H7 (cell line): ENCODE data around the gene GRIN2C. TPM values are rescaled to one million over a fixed set of nuclear protein-coding genes. Genes with fewer than 3 reads are reported as not detected.

ENCODE experiments used
- DNase-seq: peaks from one replicate; pipeline ENCODE4 v3.0.0; 2012
- H3K27me3 ChIP-seq: 2 replicates; pipeline ENCODE4 v1.6.0; 2011; ENCODE audit warnings: mild to moderate bottlenecking, low read length; ENCODE audit not compliant: control insufficient read depth, insufficient read depth
- H3K36me3 ChIP-seq: replicated peaks from 2 replicates; pipeline ENCODE4 v1.5.1; 2011; ENCODE audit warnings: low read length; ENCODE audit not compliant: control insufficient read depth, insufficient read depth
- H3K4me3 ChIP-seq: 2 replicates; pipeline ENCODE4 v1.5.1; 2011; ENCODE audit warnings: low read depth, mild to moderate bottlenecking, control low read depth, low read length, moderate library complexity; ENCODE audit not compliant: insufficient read depth
- total RNA-seq: library from RNA; depleted of rRNA; stranded (reverse); fragments of >200 nt; shearing (Covaris generic); gene quantifications from 2 replicates; pipeline ENCODE4 v1.2.3, GENCODE V29; 2014

The GRIN2C gene
- total RNA-seq, 1 experiment from 2014 or later: not detected

GRCh38 chr17:74836691-74837467, 22.8 kb downstream of the GRIN2C start:
- Histone ChIP-seq H3K36me3 (no peaks in the 10 kb centered on the region), H3K4me3 (no peak overlapping the region), H3K27me3 (peaks cover 7% of the 10 kb centered on the region)
- no peak for DNase-seq

- H3K4me3 ChIP-seq: no peak overlapping the region
- no peaks in the 10 kb centered on the region for H3K36me3 ChIP-seq
- no peaks in the 10 kb centered on the region for H3K27me3 ChIP-seq
- DNase-seq: no peak
Observed at GRCh38 chr17:74836191-74836590, 23.5 kb downstream of the GRIN2C start.

GRCh38 chr17:74833501-74834377, 25.9 kb downstream of the GRIN2C start:
- no peaks in the 10 kb centered on the region; the same call in 1 of the 2 replicates for H3K36me3 ChIP-seq
- H3K4me3 ChIP-seq: no peak overlapping the region
- DNase-seq: no peak
- H3K27me3 ChIP-seq: no peaks in the 10 kb centered on the region

GRCh38 chr17:74832421-74832820, 27.3 kb downstream of the GRIN2C start:
- H3K4me3 ChIP-seq: no peak overlapping the region
- no peaks in the 10 kb centered on the region; the same call in 1 of the 2 replicates for H3K36me3 ChIP-seq
- no peak for DNase-seq
- H3K27me3 ChIP-seq: no peaks in the 10 kb centered on the region

- Histone ChIP-seq H3K27me3 (no peaks in the 10 kb centered on the region), H3K4me3 (no peak overlapping the region), H3K36me3 (no peaks in the 10 kb centered on the region; the same call in 1 of the 2 replicates)
- DNase-seq: peak; percentile 76
Observed at GRCh38 chr17:74831444-74832146, 28.1 kb downstream of the GRIN2C start.

GRCh38 chr17:74830861-74831260, 28.8 kb downstream of the GRIN2C start:
- Histone ChIP-seq H3K36me3 (no peaks in the 10 kb centered on the region; the same call in 1 of the 2 replicates), H3K4me3 (no peak overlapping the region), H3K27me3 (no peaks in the 10 kb centered on the region)
- DNase-seq: no peak

GRCh38 chr17:74827800-74828199, 31.9 kb downstream of the GRIN2C start:
- no peak overlapping the region for H3K4me3 ChIP-seq
- H3K36me3 ChIP-seq: no peaks in the 10 kb centered on the region; the same call in 1 of the 2 replicates
- no peak for DNase-seq
- no peaks in the 10 kb centered on the region for H3K27me3 ChIP-seq

- Histone ChIP-seq H3K4me3 (no peak overlapping the region), H3K36me3 (no peaks in the 10 kb centered on the region; the same call in 1 of the 2 replicates), H3K27me3 (no peaks in the 10 kb centered on the region)
- DNase-seq: no peak
Observed at GRCh38 chr17:74825952-74826719, 33.5 kb downstream of the GRIN2C start.

- no peaks in the 10 kb centered on the region for H3K27me3 ChIP-seq
- DNase-seq: no peak
- no peak overlapping the region for H3K4me3 ChIP-seq
- H3K36me3 ChIP-seq: no peaks in the 10 kb centered on the region; the same call in 1 of the 2 replicates
Observed at GRCh38 chr17:74824961-74825627, 34.6 kb downstream of the GRIN2C start.

GRCh38 chr17:74822939-74823367, 36.7 kb downstream of the GRIN2C start:
- no peak overlapping the region for H3K4me3 ChIP-seq
- no peak for DNase-seq
- no peaks in the 10 kb centered on the region for H3K27me3 ChIP-seq
- H3K36me3 ChIP-seq: no peaks in the 10 kb centered on the region; the same call in 1 of the 2 replicates

- Histone ChIP-seq H3K36me3 (no peaks in the 10 kb centered on the region; the same call in 1 of the 2 replicates), H3K4me3 (no peak overlapping the region), H3K27me3 (no peaks in the 10 kb centered on the region)
- no peak for DNase-seq
Observed at GRCh38 chr17:74822335-74822938, 37.2 kb downstream of the GRIN2C start.

GRCh38 chr17:74821655-74822334, 37.9 kb downstream of the GRIN2C start:
- Histone ChIP-seq H3K36me3 (no peaks in the 10 kb centered on the region; the same call in 1 of the 2 replicates), H3K4me3 (no peak overlapping the region), H3K27me3 (no peaks in the 10 kb centered on the region)
- DNase-seq: no peak
